Activated naive CD4-positive, alpha-beta T cell treated with anti-CD3 and anti-CD28 coated beads for 36 hours (primary cell): ENCODE results near the gene GNPTG. TPM values are rescaled to one million over a fixed set of nuclear protein-coding genes. Genes with fewer than 3 reads are reported as not detected.

ENCODE experiments used
- CTCF ChIA-PET: fragments of 350-600 bp; sonication (Branson Sonifier 250); formaldehyde crosslinking; loops from one replicate; lab custom pipeline; 2021; ENCODE audit warnings: antibody characterized with exemption; lab: Charles Lee
- DNase-seq: peaks from one replicate; pipeline ENCODE4 v3.0.0-alpha.2; 2020
- H3K27ac Mint-ChIP-seq: one replicate; pipeline ENCODE4 v1.8.0; 2021; ENCODE audit warnings: mild to moderate bottlenecking, mixed read lengths
- H3K27me3 Mint-ChIP-seq: one replicate; pipeline ENCODE4 v1.8.0; 2021; ENCODE audit warnings: low read depth, mixed read lengths
- H3K36me3 Mint-ChIP-seq: one replicate; pipeline ENCODE4 v1.8.0; 2021; ENCODE audit warnings: low read depth, mixed read lengths
- H3K4me1 Mint-ChIP-seq: one replicate; pipeline ENCODE4 v1.8.0; 2021; ENCODE audit warnings: low read depth, mixed read lengths
- H3K4me3 Mint-ChIP-seq: one replicate; pipeline ENCODE4 v1.8.0; 2021; ENCODE audit warnings: mild to moderate bottlenecking, moderate library complexity, mixed read lengths
- H3K9me3 Mint-ChIP-seq: one replicate; pipeline ENCODE4 v1.8.0; 2021; ENCODE audit warnings: mixed read lengths
- intact Hi-C: fragments of 100-400 bp; cut with micrococcal nuclease; formaldehyde crosslinking; loops from one replicate; pipeline ENCODE4 v1.15.1; 2023
- total RNA-seq, 2 experiments: library from RNA; stranded (reverse); gene quantifications; one replicate each; pipeline ENCODE4 v1.2.3, GENCODE V29; 2021

GNPTG gene
- total RNA-seq, 2 experiments from 2014 or later, result 15.9 to 17.3 TPM

DNA sequence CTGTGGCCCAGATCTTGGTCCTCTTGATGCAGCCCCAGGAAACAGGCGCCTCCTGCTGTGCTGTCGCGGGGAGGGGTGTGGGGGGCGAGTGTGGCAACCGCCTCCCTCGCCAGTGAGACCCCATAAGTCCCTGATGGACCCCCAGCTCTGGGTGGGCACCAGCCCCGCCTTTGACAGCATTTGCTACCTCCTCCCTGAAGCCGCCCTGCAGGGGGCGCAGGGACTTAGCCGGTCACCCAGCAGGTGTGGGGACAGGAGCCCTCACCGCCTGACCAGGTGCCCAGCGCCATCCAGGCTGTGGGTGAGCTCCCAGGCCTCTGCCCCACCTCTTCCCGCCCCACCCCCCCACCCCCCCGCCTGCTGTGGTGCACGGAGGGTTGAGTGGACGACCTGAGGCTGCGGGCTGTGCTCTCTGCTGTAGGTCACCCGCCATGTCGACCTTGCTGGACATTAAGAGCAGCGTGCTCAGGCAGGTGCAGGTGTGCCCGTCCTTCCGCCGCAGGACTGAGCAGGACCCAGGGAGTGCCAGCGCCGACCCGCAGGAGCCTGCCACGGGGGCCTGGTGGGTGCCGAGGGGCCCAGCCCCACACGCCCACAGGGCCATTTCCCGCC is 13.5 kb upstream of the GNPTG start:
- CTCF ChIA-PET, result interaction anchor here (0.8 kb wide), 1 partner anchor 29 kb away, joined by 3 read pairs; the partner anchor contains the start of gene UBE2I
- Mint-ChIP-seq H3K27ac (no peak overlapping the region), H3K9me3 (no peaks in the 10 kb centered on the region), H3K4me3 (no peak overlapping the region), H3K27me3 (peaks cover 11% of the 10 kb centered on the region), H3K4me1 (peaks cover 14% of the 10 kb centered on the region), H3K36me3 (no peaks in the 10 kb centered on the region)
- peak; percentile 50 for DNase-seq
- intact Hi-C loops, result loop anchor here (10.0 kb wide), 1 partner anchor 337 kb away; the partner anchor contains the start of gene JPT2

DNA sequence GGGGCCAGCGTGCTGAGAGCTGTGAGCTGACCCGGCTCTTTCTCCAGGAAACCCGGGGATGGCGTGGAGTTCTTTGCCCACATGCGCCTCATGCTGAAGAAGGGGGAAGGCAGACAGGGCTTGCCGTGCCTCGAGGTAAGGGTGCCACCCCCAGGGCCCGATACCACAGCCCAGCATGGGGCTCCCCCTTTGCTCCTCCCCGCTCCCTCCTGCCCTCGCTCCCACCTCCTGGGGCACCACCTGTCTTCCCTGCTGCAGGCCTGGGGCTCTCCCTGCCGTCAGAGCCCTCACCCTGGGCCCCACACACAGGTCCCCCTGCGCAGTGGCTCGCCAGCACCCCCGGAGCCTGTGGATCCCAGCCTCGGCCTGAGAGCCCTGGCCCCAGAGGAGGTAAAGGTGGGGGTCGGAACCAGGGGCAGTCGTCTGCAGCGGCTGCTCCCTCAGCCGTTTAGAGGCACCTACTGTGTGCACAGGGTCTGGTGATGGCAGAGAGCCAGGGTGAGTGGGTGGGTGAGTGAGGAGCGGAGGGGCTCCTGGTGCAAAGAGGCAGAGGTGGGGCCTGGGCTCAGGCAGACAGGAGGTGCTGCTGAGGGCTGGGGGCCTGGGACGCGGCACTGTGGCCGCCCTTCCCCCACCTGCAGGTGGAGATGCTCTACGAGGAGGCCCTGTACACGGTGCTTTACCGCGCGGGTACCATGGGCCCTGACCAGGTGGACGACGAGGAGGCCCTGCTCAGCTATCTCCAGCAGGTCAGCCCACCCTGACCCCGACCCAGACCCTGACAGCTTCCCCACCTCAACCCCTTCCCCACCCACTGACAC is 12.7 kb upstream of the GNPTG start:
- Mint-ChIP-seq H3K4me3 (no peak overlapping the region), H3K9me3 (no peaks in the 10 kb centered on the region), H3K36me3 (no peaks in the 10 kb centered on the region), H3K4me1 (peaks cover 17% of the 10 kb centered on the region), H3K27me3 (peaks cover 11% of the 10 kb centered on the region), H3K27ac (no peak overlapping the region)
- intact Hi-C loops, result loop anchor here (10.0 kb wide), 1 partner anchor 336 kb away; the partner anchor contains the start of gene JPT2
- no peak for DNase-seq
- CTCF ChIA-PET, result no interaction called here

DNA sequence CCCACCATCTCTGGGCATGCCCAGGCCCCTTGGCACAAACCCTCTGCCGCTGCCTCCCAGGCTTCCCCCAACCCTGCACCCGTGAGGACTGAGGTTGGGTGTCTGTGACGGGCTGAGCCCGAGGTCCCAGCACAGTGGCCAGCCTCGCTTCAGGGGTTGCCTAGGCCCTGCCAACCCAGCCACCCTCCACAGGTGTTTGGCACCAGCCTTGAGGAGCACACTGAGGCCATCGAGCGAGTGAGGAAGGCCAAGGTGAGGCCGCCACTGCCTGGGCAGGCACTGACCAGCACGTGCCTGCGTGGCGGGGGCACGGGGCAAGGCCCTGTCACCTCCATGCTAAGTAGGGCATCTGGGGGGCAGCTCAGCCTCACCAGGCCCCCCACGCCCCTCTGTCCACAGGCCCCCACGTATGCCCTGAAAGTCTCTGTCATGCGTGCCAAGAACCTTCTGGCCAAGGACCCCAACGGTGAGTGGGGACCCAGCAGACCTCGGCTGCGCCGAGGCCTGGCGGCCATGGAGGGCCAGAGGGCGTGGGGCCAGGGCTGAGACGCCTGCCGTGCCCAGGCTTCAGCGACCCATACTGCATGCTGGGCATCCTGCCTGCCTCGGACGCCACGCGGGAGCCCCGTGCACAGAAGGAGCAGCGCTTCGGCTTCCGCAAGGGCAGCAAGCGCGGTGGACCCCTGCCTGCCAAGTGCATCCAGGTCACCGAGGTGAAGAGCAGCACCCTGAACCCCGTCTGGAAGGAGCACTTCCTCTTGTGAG is 10.8 kb upstream of the GNPTG start:
- DNase-seq, result no peak
- intact Hi-C loops, result no loop called here
- Mint-ChIP-seq H3K27me3 (no peaks in the 10 kb centered on the region), H3K9me3 (no peaks in the 10 kb centered on the region), H3K36me3 (no peaks in the 10 kb centered on the region), H3K27ac (no peak overlapping the region), H3K4me1 (peaks cover 17% of the 10 kb centered on the region), H3K4me3 (no peak overlapping the region)
- CTCF ChIA-PET, result no interaction called here

DNA sequence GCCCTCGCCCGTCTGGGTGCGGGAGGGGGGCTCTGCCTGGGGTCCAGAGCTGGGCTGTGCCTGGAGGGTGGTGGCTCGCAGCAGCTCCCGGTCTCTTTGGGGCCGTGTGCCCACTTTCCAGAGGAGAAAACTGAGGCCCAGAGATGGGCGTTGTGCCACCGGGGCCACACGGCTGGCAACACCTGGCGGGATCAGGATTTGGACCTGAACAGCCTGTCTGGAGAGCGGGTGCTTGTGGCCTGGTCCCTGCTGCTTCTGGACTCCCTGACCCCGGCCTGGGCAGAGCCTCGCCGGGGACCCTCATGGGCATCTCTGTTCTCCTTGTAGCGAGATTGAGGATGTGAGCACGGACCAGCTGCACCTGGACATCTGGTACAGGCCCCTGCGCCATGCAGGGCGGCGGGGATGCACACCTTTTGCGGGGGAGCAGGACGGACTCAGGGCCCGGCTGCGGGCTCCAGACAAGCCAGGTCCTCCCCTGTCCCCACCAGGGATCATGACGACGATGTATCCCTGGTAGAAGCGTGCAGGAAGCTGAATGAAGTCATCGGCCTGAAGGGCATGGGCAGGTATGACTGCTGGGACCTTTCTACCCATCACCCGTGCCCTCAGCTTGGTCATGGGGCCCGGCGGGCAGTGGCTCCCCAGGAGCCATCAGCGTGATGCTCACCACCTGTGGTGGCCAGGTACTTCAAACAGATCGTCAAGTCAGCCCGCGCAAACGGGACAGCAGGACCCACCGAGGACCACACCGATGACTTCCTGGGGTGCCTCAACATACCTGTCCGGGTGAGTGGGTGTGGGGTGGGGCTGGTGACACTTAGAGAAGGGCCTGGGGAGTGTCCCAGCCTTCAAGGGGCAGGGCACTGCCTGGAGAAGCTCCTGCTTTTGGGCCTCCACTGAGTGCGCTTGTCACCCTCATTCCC is 10.0 kb upstream of the GNPTG start:
- Mint-ChIP-seq H3K4me1 (peaks cover 17% of the 10 kb centered on the region), H3K27me3 (no peaks in the 10 kb centered on the region), H3K4me3 (no peak overlapping the region), H3K27ac (no peak overlapping the region), H3K36me3 (no peaks in the 10 kb centered on the region), H3K9me3 (no peaks in the 10 kb centered on the region)
- DNase-seq, result no peak
- CTCF ChIA-PET, result interaction anchor here (0.7 to 1.9 kb wide), 2 partner anchors 10 to 22 kb away, joined by 3 to 7 read pairs; no protein-coding TSS in a partner anchor
- intact Hi-C loops, result no loop called here

DNA sequence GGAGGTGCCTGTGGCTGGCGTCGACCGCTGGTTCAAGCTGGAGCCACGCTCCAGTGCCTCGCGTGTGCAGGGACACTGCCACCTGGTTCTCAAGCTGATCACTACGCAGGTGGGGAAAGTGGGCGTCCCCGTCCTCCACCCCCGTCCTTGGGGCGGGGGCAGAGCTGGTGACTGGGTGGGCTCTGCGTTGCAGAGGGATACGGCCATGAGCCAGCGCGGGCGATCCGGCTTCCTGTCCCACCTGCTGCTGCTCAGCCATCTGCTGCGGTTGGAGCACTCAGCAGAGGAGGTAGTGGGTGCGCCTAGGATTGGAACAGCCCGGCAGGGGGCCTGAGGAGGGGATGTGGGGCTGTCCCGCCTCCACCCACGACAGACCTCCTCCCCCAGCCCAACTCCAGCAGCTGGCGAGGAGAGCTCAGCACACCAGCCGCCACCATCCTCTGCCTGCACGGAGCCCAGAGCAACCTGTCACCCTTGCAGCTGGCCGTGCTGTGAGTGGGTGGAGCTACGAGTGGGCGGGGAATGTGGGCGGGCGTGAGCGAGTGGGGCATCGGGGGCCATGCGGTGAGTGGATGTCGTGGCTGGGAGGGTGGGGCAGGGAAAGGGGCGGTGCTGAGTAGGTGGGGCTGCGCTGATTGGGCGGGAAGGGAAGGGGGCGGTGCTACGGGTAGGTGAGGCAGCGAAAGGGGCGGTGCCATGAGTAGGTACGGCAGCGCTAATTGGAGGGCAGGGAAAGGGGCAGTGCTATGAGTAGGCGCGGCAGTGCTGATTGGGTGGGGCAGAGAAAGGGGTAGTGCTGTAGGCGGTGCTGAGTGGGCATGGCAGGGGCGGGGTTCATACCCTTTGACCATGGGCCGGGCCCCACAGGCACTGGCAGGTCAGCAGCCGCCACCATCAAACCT is 9.0 kb upstream of the GNPTG start:
- H3K36me3 Mint-ChIP-seq, result no peaks in the 10 kb centered on the region
- intact Hi-C loops, result no loop called here
- peak overlapping the region; percentile 46 for H3K4me3 Mint-ChIP-seq
- H3K27ac Mint-ChIP-seq, result no peak overlapping the region
- H3K27me3 Mint-ChIP-seq, result no peaks in the 10 kb centered on the region
- peak; percentile 91 for DNase-seq
- H3K4me1 Mint-ChIP-seq, result peaks cover 17% of the 10 kb centered on the region
- CTCF ChIA-PET, result interaction anchor here (1.0 to 1.9 kb wide), 2 partner anchors 11 to 38 kb away, joined by 3 to 7 read pairs; no protein-coding TSS in a partner anchor
- no peaks in the 10 kb centered on the region for H3K9me3 Mint-ChIP-seq

DNA sequence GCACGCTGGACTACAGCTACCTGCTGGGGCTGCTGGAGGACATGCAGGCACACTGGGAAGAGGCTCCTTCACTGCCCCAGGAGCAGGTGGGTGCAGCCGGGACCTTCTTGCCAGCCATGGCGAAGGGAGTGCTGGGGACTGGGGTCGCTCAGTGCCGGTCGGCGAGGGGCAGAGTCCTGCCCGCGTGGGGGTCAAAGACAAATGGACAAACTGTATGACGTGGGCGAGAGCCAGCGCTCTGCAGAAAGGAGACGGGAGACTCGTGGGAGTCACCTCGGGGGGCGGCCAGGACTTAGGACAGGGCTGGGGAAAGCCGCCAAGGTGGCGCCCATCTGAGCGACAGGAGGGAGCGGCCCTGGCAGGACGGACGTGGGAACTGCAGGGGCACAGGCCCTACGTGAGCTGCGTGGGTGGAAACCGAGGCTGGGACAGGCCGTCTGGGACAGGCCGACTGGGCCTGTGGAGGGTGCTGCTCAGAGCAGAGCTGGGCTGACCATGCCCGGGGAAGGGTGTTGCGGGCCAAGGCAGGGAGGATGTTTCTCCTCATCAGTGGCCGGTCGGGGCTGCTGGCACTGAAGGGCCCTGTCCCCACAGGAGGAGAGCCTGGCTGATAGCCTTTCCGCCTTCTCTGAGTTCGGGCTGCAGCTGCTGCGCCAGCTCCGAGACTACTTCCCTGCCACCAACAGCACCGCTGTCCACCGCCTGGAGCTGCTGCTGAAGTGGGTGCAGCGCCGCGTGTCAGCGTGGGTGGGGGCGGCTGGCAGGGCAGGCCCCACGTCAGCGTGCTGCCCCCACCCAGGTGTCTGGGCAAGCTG is 8.1 kb upstream of the GNPTG start:
- H3K27me3 Mint-ChIP-seq, result no peaks in the 10 kb centered on the region
- DNase-seq, result no peak
- CTCF ChIA-PET, result interaction anchor here (0.6 to 1.9 kb wide), 3 partner anchors 12 to 796 kb away, joined by 3 to 7 read pairs (median 4); no protein-coding TSS in a partner anchor
- peak overlapping the region; percentile 46 for H3K4me3 Mint-ChIP-seq
- H3K4me1 Mint-ChIP-seq, result peaks cover 17% of the 10 kb centered on the region
- H3K36me3 Mint-ChIP-seq, result no peaks in the 10 kb centered on the region
- no peaks in the 10 kb centered on the region for H3K9me3 Mint-ChIP-seq
- intact Hi-C loops, result no loop called here
- no peak overlapping the region for H3K27ac Mint-ChIP-seq

DNA sequence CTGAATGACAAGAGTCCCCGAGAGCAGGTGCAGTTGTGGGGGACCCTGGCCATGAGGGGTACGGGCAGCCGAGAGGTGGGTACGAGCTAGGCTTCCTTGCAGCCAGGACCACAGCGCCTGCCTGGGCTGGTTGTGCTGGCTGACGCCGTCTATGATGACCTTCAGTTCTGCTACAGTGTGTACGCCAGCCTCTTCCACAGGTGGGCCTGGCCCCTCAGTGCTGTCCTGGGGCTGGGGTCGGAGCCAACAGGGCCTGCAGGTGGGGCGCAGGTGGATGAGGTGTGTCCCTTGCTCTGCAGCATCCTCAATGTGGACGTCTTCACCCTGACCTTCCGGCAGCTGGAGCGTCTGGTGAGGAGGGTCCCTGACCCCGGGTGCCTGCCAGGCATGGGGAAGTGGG is 7.2 kb upstream of the GNPTG start:
- peaks cover 17% of the 10 kb centered on the region for H3K4me1 Mint-ChIP-seq
- no peaks in the 10 kb centered on the region for H3K27me3 Mint-ChIP-seq
- no peak for DNase-seq
- H3K9me3 Mint-ChIP-seq, result no peaks in the 10 kb centered on the region
- CTCF ChIA-PET, result interaction anchor here (0.6 kb wide), 1 partner anchor 795 kb away, joined by 4 read pairs; no protein-coding TSS in a partner anchor
- no peak overlapping the region for H3K27ac Mint-ChIP-seq
- intact Hi-C loops, result no loop called here
- no peak overlapping the region for H3K4me3 Mint-ChIP-seq
- H3K36me3 Mint-ChIP-seq, result peaks cover 2% of the 10 kb centered on the region

DNA sequence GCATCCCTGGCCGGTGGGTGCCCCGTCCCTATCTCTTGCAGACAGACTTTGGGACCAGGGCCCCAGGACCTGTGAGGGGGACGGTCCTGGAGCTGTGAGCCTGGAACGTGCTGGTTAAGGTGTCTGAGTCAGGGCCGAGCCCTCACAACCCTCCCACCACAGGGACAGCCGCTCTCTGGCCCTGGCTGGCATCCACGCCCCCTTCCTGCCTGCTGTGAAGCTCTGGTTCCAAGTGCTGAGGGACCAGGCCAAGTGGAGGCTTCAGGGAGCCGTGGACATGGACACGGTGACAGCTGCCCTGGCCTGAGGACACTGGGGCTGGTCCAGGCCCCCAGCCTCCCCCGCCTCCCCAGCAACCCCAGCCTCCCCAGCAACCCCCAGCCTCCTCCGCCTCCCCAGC is 6.6 kb upstream of the GNPTG start:
- intact Hi-C loops, result no loop called here
- H3K27me3 Mint-ChIP-seq, result no peaks in the 10 kb centered on the region
- no peak for DNase-seq
- H3K4me1 Mint-ChIP-seq, result peaks cover 19% of the 10 kb centered on the region
- H3K9me3 Mint-ChIP-seq, result no peaks in the 10 kb centered on the region
- H3K36me3 Mint-ChIP-seq, result peaks cover 2% of the 10 kb centered on the region
- H3K4me3 Mint-ChIP-seq, result no peak overlapping the region
- H3K27ac Mint-ChIP-seq, result no peak overlapping the region
- CTCF ChIA-PET, result no interaction called here

DNA sequence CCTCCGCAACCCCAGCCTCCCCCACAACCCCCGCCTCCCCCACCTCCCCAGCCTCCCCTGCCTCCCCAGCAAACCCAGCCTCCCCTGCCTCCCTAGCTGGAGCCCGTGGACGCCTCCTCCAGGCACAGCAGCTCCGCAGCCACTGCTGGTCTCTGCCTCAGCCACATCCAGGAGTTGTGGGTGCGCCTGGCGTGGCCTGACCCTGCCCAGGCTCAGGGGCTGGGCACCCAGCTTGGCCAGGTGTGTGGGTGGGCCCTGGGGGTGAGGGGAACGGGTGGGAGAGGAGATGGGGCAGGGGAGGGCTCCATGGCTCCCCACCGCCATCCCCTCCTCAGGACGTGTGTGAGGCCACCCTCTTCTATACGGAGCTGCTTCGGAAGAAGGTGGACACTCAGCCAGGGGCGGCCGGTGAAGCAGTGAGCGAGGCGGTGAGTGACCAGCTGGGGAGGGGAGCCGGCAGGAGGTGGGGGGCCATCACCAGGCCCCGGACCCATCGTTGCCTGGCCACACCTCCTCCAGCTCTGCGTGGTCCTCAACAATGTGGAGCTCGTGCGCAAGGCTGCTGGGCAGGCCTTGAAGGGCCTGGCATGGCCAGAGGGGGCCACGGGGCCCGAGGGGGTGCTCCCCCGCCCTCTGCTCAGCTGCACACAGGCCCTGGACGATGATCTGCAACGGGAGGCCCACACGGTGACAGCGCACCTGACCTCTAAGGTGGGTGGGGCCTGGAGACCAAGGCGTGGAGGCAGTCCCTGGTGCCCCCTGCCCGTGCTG is 5.9 kb upstream of the GNPTG start:
- Mint-ChIP-seq H3K4me1 (peaks cover 26% of the 10 kb centered on the region), H3K27ac (no peak overlapping the region), H3K4me3 (no peak overlapping the region), H3K36me3 (peaks cover 2% of the 10 kb centered on the region), H3K9me3 (no peaks in the 10 kb centered on the region), H3K27me3 (no peaks in the 10 kb centered on the region)
- CTCF ChIA-PET, result no interaction called here
- DNase-seq, result no peak
- intact Hi-C loops, result no loop called here
